Measurements from ENCODE around the gene FRRS1.

GRCh38 chr1:99674115-99675064 lies 92.0 kb downstream of the FRRS1 start:
- TF ChIP-seq, protein P1, sequence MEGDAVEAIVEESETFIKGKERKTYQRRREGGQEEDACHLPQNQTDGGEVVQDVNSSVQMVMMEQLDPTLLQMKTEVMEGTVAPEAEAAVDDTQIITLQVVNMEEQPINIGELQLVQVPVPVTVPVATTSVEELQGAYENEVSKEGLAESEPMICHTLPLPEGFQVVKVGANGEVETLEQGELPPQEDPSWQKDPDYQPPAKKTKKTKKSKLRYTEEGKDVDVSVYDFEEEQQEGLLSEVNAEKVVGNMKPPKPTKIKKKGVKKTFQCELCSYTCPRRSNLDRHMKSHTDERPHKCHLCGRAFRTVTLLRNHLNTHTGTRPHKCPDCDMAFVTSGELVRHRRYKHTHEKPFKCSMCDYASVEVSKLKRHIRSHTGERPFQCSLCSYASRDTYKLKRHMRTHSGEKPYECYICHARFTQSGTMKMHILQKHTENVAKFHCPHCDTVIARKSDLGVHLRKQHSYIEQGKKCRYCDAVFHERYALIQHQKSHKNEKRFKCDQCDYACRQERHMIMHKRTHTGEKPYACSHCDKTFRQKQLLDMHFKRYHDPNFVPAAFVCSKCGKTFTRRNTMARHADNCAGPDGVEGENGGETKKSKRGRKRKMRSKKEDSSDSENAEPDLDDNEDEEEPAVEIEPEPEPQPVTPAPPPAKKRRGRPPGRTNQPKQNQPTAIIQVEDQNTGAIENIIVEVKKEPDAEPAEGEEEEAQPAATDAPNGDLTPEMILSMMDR (IDR thresholded peaks at IDR 0.05): no peak
- TF ChIP-seq SMC3 (IDR thresholded peaks at IDR 0.05): no peak
- TF ChIP-seq, protein P2, sequence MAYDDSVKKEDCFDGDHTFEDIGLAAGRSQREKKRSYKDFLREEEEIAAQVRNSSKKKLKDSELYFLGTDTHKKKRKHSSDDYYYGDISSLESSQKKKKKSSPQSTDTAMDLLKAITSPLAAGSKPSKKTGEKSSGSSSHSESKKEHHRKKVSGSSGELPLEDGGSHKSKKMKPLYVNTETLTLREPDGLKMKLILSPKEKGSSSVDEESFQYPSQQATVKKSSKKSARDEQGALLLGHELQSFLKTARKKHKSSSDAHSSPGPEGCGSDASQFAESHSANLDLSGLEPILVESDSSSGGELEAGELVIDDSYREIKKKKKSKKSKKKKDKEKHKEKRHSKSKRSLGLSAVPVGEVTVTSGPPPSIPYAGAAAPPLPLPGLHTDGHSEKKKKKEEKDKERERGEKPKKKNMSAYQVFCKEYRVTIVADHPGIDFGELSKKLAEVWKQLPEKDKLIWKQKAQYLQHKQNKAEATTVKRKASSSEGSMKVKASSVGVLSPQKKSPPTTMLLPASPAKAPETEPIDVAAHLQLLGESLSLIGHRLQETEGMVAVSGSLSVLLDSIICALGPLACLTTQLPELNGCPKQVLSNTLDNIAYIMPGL (CRISPR knock-in tag; IDR thresholded peaks at IDR 0.05; ENCODE audit: borderline replicate concordance): no peak
- no peak for TF ChIP-seq CHD4 (IDR thresholded peaks at IDR 0.05; ENCODE audit: borderline replicate concordance)
- no peak for TF ChIP-seq MAX (IDR thresholded peaks at IDR 0.05)
- no peak for TF ChIP-seq EP300 (IDR thresholded peaks at IDR 0.05)
- TF ChIP-seq MYC (IDR thresholded peaks at IDR 0.05; ENCODE audit: borderline replicate concordance, low read length): no peak
- TF ChIP-seq ESRRA (IDR thresholded peaks at IDR 0.05; ENCODE audit: borderline replicate concordance, low read length): no peak
- TF ChIP-seq POLR2A (IDR thresholded peaks at IDR 0.05; ENCODE audit: low read length): no peak
- TF ChIP-seq CEBPB (IDR thresholded peaks at IDR 0.05): no peak
- TF ChIP-seq RAD21 (conservative IDR thresholded peaks at IDR 0.05 in 1 of 2, IDR thresholded peaks at IDR 0.05 in 1 of 2): no peak
- TF ChIP-seq BCL3 (IDR thresholded peaks at IDR 0.05): no peak

Data from A549 (cell line).